Tongue (tissue), 2 donors: ENCODE results near the gene ATG7. TPM values are rescaled to one million over a fixed set of nuclear protein-coding genes. Genes with fewer than 3 reads are reported as not detected.
"Not testable (repeated sequence)": the region's sequence is repeated elsewhere in the genome, so short reads cannot be mapped to it uniquely, and the experiment has no call there.

Source experiments
- DNase-seq: peaks from one replicate; pipeline ENCODE4 v3.0.0-alpha.2; 2015
- total RNA-seq: library from RNA; depleted of rRNA; stranded (reverse); fragments of >200 nt; gene quantifications from one replicate; pipeline ENCODE4 v1.2.3, GENCODE V29; 2014

ATG7 gene
- total RNA-seq, 1 donor from 2014 or later = 80.2 TPM

- DNase-seq = no peak
Observed at GRCh38 chr3:11569156-11569741, 297.1 kb downstream of the ATG7 start.

DNA sequence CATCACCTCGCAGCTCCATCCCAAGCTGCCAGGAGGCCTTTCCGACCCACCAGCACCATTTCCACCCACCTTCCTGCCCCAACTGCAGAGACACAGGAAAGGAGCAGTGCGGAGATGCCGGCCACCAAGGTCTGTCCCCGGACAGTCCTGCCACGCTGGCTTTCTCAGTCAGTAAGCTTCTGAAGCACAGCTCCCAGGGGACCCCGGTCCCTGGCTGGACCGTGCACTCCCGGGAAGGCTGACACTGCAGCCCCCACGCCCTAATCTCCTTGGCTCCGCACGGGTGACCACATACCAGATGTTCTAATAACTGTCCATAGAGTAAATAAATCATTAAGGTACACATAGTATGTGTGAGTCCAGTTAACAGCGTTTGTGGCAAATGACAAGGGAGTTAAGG lies 298.1 kb downstream of the ATG7 start:
- DNase-seq = no peak

- no peak for DNase-seq
Observed at GRCh38 chr3:11570789-11571495, 298.7 kb downstream of the ATG7 start.

- DNase-seq = not testable (repeated sequence)
Observed at GRCh38 chr3:11572660-11573059, 300.5 kb downstream of the ATG7 start.

DNA sequence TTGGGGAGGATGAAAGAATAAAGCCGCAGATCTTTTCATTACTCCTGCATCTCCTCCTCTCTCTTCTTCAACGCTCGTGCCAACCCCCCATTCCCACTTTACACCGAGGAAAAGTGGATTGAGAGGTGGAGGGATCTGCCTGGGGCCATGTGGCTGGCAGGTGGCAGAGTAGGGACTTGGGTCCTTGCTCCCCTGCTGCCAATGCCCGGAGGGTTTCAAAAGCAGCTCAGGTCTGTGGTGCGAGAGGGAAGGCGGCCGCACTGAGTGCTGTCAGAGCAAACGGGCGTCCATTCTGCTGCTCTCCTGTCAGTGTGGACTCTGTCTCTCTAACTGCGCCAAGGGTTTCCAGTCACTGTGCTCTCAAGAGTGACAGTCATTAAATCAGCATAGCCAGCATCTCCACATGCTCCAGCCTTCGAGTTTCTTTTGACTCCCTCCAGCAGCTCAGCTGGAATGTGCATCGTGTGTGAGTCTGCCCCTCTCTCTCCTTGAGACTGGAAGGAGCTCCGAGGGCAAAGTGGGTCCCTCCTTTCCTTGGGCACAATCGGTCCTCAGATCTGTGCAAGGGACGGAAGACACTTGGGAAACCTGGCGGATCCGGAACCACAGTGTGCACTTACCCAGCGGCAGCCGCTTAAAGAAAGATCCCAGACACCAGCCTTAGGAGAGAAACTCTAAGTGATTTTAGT lies 302.9 kb downstream of the ATG7 start:
- no peak for DNase-seq

DNA sequence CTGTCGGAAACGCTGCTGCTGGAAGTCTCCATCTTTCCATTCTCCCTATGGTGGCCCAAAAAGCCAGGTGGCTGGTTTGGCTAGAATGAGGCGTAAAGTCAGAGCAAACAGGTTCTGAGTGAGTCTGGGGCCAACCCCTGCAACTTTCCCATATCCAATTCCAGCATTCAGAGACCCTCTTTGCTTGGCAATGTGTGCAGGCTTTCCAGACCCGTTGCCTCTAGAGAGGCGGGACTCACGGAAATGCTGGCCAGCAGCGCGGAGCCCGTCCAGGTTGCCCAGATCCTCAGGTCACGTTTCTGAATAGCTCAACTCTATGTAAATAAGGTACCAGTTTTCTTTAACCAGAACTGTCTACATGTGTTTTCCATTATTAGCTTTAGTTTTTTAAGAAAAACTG lies 303.5 kb downstream of the ATG7 start:
- no peak for DNase-seq

DNA sequence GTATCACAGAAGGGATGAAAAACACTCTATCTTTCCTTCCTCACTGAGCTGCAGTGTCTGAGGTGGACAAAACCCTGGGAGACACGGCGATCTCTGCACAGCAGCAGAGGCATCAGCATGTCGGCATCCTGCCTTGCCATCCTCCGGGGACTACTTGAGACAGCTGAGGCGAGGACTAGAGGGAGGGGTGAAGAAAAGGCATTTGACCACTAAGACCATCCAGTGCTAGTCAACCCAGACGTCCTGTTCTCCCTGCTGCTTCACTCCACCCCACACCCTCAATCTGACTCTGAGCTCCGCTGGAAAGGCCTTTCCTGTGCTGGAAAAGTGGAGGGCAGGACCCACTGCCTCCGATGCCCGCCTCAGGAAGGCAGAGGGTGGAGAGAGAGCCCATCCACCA lies 304.3 kb downstream of the ATG7 start:
- no peak for DNase-seq

- no peak for DNase-seq
Observed at GRCh38 chr3:11578169-11578568, 306.0 kb downstream of the ATG7 start.

DNA sequence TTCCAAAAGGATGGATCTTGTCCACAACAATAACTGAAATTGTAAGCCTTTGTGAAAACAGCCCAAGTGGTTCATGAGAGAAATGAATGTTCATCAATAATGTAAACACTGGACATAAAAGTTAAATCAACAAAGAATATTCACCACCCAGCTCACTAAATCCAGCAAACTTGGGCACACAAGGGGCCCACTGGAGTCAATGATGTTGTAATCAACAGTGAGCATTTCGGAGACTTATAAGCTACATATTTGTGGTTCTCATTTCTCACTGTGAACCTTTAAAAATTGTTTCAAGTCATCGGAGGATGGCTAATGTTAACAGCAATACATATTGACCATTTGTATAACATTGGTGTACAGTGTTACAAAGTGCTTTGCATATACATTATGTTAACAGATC lies 308.4 kb downstream of the ATG7 start:
- no peak for DNase-seq

DNA sequence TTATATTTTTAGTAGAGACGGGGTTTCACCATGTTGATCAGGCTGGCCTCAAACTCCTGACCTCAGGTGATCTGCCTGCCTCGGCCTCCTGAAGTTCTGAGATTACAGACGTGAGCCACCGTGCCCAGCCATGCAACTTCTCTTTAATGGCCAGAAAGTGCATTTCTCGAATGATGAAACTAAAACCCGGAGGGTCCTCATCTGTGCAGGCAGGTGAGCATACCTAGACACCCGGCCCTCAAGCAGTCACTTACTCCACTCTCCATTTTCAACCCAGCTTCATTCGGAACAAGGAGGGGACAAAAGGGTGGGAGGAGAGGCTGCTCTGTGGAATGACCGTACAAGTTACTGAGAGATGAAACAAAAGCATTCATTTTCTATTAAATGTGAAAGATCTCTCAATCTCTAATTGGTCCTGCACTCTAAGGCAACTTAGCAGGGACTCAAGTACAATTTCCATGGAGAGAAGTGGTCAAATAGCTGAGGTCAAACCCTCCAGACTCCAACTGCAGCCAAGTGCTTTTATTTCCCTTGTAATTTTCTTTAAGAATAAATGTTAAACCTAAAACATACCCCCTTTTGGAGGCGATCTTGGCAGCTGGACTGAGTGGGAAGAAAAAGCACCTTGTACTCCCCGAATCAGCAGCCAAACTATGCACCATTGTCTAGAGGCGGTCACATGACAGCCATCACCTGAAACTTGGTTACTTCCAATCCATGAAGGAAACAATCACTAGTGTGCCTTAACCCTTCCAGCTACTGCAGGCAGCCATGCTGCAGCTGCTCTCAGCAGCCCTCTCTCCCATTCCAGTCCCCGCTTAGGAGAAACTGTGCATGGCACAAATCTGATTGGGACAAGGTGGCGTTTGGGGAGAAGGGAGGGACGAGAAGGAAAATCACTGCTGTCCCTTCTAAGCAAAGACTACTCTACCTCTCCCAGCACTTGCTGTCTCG lies 309.3 kb downstream of the ATG7 start:
- peak; percentile 82 for DNase-seq

- DNase-seq = peak; percentile 96
Observed at GRCh38 chr3:11582191-11582968, 310.2 kb downstream of the ATG7 start.

- DNase-seq = peak; percentile 83
Observed at GRCh38 chr3:11583235-11583634, 311.0 kb downstream of the ATG7 start.

- DNase-seq = no peak
Observed at GRCh38 chr3:11583638-11584046, 311.4 kb downstream of the ATG7 start.

- no peak for DNase-seq
Observed at GRCh38 chr3:11584570-11584969, 312.4 kb downstream of the ATG7 start.

- DNase-seq = peak; percentile 44
Observed at GRCh38 chr3:11587766-11588165, 315.6 kb downstream of the ATG7 start.

- DNase-seq = no peak
Observed at GRCh38 chr3:11588338-11588737, 316.1 kb downstream of the ATG7 start.

DNA sequence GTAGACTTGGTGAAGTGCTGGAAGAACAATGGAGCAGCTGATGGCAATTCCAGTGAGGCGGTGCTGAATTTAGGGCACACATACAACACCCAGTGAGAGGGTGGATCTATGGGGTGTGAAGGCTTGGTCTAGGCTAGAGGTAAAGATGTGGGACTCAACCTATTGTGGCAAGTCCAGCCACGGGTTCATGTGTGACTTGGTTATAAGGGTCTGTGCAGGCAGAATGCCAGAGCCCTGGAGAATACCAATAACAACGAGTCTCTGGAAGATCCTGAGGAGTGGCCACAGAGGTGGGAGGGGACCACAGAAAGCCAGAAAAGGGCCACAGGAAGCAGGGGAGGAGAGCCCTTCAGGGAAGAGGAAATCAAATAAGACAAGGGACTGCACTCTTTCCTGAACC lies 316.6 kb downstream of the ATG7 start:
- no peak for DNase-seq

DNA sequence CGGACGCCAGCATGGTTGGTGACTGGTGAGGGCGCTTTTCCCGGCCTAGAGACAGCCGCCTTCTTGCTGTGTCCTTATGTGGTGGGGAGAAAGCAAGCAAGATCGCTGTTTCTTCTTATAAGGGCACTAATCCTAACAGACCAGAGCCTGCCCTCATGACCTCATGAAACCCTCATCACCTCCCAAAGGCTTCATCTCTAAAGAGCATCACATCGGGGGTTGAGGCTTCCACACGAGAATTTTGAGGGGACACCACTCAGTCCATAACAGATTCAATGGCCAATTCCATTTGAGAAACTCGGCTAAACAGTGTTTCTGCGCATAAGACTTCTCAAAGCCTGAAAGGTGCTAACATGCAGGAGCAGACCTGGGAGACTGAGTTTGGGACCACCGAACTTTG lies 317.5 kb downstream of the ATG7 start:
- no peak for DNase-seq

- peak; percentile 54 for DNase-seq
Observed at GRCh38 chr3:11591002-11591355, 318.8 kb downstream of the ATG7 start.

- peak; percentile 85 for DNase-seq
Observed at GRCh38 chr3:11591391-11592282, 319.4 kb downstream of the ATG7 start.
